Measurements from ENCODE around the gene FLNB.

DNA sequence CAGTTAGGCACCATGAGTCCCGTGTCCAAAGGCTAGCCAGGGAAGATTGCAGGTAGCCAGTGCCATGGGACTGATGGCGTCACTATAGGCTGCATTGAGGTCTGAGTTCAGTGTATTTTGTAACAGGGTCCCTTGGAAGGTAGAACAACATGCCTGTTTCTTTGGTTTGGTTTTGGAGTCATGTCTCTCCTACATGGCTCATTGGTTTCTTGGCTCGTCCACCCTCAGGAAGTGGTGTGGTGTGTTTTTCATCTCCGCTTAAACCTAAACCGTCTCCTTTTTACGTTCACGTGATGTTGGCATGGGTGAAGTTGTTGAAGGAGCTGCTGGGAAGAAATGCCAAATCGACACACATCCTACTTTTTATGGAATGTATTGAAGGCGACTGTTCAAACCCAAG, 71.6 kb downstream of the FLNB start:
- TF ChIP-seq, protein P1, sequence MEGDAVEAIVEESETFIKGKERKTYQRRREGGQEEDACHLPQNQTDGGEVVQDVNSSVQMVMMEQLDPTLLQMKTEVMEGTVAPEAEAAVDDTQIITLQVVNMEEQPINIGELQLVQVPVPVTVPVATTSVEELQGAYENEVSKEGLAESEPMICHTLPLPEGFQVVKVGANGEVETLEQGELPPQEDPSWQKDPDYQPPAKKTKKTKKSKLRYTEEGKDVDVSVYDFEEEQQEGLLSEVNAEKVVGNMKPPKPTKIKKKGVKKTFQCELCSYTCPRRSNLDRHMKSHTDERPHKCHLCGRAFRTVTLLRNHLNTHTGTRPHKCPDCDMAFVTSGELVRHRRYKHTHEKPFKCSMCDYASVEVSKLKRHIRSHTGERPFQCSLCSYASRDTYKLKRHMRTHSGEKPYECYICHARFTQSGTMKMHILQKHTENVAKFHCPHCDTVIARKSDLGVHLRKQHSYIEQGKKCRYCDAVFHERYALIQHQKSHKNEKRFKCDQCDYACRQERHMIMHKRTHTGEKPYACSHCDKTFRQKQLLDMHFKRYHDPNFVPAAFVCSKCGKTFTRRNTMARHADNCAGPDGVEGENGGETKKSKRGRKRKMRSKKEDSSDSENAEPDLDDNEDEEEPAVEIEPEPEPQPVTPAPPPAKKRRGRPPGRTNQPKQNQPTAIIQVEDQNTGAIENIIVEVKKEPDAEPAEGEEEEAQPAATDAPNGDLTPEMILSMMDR (conservative IDR thresholded peaks at IDR 0.05): no peak
- TF ChIP-seq ZFX (IDR thresholded peaks at IDR 0.05): no peak
